GM21737 (cell line): Measurements from ENCODE around the gene ACOX1.
A peak's percentile ranks its signal among the peaks of the same experiment; 100 is the strongest.

ENCODE experiments used
- ATAC-seq: cut with Tn5 transposase; IDR thresholded peaks from one replicate; pipeline ENCODE4 v1.9.1; 2021; ENCODE audit warnings: mild to moderate bottlenecking, moderate library complexity; ENCODE audit not compliant: unreplicated experiment

Gene ACOX1

DNA sequence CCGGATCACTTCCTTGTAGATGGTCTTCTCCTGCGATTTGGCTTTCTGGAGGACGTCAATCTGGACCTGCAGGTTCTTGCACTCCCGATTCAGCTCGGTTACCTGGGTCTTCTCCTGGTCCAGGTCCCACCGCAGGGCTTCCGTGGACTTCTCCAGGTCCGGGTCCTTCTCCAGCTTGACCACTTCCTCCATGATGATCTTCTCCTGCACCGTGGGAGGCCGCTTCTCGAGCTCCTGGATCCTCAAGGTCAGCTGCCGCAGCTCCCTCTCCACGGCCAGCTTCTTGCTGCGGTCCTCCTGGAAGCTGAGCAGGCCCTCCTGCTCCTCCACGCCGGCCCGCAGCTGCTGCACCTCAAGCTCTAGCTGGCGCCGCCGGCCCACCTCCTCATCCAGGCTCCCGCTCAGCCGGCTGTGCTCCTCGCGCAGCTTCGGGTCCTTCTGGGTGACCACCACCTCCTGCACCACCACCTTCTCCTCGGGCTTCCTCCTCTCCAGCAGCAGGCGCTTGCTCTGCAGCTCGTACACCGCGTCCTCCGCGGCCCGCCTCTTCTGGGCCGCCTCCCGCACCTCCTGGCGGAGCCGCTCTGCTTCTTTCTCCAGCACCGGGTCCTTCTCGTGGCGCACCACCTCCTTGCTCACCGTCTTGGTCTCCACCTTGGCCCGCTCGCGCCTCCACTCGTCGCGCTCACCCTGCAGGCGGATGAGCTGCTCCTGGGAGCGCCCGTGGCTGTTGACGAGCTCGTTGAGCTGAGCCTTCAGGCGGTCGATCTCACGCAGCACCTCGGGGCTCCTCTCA lies 29.9 kb upstream of the ACOX1 start:
- no peak for ATAC-seq

GRCh38 chr17:76008208-76008607 lies 29.2 kb upstream of the ACOX1 start:
- ATAC-seq, result no peak

DNA sequence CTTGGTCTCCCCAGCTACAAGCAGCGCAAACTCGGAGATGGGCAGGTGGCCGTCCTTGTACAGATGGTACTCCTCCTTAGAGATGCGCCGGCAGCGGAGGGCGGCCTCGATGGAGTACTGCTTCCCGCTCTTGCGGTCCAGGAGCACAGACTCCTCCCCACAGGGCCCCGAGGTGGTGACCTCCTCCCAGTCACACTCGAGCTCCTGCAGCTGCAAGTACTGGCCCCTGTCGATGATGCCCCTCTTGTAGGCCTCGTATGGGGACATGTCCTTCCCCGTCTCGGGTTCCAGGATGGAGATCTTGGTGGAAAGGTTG lies 28.8 kb upstream of the ACOX1 start:
- ATAC-seq, result no peak

DNA sequence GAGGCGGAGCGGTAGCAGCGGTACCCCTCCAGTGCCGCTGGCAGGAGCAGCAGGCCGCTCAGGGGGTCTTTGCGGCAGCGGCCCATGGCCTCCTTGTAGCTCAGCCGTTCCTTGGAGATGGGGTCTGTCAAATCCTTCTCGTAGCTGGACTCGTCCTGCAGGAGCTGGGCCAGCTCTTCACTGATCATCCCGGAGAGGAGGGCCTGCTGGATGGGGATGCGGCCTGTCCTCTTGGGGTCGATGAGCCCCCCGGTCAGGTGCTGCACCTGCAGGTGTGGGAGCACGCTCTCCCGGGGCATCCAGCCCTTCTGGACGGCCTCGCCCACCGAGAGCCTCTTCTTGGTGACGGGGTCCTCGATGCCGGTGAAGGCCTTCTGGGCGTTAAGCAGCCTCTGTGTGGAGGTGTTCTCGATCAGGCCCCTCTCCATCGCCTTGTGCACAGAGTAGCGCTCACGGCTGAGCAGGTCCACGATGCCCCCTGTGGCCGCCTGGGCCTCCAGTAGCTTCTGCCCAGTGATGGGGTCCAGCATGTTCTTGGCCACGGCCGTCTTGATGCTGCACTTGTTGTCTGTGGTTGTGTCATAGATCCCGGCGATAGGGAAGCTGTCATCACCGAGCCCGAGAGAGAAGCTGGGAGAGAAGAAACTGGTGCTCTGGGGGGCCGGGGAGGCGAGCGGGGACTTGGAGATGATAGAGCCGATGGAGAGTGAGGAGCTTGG lies 28.3 kb upstream of the ACOX1 start:
- no peak for ATAC-seq

DNA sequence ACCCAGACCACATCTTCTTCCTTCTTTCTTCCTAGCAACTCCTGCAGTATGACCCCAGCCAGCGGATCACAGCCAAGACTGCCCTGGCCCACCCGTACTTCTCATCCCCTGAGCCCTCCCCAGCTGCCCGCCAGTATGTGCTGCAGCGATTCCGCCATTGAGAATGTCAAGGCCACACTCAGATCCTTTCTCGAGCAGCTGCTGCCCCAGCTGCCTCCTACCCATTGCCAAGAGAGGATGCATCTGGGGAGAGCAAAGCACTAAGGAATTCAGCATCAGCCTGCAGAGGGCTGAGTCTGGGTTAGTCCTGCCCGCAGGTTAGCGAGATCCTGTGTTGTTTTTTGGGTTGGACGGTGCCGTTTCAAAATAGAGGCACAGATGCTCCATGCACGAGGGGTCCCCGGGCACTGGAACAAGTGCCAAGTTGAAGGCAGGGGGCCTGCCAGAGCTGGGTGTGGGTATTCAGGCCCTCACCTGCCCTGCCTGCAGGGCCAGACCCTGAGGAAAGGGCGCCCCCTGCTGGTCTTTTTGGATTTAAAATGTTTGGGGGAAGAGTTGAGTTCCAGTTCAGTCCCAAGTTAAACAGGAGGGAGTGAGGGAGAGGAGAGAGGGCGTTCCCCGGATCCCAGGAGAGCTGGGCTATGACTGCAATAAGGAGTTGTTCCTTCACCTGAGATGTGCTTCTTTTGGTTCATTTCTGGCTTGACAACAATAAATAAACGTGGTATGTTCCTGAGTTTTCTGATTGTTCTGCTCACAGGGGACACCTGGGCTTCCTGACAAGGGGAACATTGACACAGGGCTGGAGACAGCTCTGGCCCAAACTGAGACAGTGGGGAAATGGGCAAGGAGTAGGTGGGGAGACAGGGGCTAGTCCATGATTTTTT lies 26.5 kb upstream of the ACOX1 start:
- ATAC-seq, result no peak

GRCh38 chr17:76004750-76005262 lies 25.8 kb upstream of the ACOX1 start:
- ATAC-seq, result no peak

DNA sequence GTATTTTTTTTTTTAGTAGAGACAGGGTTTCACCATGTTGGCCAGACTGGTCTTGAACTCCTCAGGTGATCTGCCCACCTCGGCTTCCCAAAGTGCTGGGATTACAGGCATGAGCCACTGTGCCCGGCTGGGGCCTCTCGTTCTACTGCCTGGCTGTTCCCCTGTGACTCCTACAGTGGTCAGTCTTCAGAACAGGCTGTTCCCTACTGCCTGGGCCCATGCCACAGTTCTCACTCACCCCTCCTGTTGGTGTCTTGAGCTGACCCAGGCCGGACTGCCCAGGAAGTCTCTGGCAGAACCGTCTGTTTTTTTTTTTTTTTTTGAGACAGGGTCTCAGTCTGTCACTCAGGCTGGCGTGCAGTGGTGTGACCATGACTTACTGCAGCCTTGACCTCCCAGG lies 24.9 kb upstream of the ACOX1 start:
- ATAC-seq, result no peak

GRCh38 chr17:76002100-76002499 lies 23.1 kb upstream of the ACOX1 start:
- no peak for ATAC-seq

DNA sequence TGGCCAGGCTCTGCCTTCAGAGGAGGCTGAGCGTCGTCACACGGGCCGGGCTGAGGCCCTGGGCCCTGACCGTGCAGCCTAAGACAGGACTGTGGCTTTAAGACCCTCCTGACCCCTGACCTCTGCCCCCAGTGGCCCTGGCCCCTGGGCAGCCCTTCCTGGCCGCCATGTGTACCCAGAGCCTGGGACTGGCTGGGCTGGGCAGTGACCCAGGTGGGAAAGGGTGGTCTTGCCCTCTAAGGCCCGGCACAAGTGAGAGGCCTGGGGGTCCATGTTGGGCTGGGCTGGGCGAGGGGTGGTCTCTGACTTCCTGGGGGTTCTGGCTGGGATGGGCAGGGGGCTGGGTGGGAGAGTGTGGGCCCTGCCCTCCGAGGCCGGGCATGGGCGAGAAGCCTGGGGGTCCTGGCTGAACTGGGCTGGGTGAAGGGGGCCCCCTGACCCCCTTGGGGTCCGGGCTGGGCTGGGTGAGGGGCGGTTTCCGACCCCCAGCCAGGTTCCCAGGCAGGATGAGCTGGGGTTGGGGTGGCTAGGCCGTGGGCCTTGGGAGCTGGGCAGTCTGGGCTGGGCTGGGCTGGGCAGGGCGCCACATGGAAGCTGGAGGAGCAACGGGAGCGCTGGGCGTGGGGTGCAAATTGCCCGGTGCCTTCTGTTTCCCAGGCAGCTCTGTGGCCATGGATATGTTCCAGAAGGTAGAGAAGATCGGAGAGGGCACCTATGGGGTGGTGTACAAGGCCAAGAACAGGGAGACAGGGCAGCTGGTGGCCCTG lies 22.0 kb upstream of the ACOX1 start, which contains the start of gene CDK3:
Gene CDK3, plus strand, starts transcription at position 101 of the 767 bp plus-strand sequence. Its CDS starts 571 bp downstream, at position 672.
- ATAC-seq, result no peak

DNA sequence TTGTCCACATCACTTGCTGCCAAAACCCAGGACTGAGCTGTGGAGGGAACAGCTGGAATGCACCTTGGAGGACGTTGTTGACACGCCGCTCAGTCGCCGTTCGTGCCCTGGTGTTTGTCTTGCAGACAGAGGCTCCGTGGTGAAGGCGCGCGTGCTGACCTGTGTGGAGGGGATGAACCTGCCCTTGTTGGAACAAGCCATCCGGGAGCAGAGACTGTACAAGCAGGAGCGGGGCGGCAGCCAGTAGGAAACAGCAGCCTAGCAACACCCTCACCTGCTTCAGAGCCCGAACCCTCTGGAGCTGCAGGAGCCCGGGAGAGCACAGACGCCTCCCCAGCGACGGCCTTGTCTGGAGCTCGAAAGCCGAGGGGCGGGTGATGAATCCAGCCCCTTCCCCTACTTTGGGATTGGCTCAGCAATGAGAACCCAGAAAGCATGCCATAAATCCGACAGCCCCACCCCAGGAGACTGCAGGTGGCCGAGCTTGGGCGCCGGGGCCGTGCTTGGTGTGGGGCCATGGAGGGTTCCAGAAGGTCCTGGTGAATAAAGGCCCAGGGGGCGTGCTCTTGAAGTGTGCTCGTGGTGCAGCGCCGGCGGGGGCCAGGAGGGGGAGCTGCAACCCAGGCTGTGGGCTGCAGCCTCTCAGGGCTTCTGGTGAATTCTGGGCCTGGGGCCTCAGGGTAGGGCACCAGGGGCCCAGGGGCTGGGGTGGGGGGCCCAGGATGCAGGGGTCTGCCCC lies 21.2 kb upstream of the ACOX1 start:
- ATAC-seq, result no peak

GRCh38 chr17:75998327-75998795 lies 19.4 kb upstream of the ACOX1 start:
- ATAC-seq, result no peak

DNA sequence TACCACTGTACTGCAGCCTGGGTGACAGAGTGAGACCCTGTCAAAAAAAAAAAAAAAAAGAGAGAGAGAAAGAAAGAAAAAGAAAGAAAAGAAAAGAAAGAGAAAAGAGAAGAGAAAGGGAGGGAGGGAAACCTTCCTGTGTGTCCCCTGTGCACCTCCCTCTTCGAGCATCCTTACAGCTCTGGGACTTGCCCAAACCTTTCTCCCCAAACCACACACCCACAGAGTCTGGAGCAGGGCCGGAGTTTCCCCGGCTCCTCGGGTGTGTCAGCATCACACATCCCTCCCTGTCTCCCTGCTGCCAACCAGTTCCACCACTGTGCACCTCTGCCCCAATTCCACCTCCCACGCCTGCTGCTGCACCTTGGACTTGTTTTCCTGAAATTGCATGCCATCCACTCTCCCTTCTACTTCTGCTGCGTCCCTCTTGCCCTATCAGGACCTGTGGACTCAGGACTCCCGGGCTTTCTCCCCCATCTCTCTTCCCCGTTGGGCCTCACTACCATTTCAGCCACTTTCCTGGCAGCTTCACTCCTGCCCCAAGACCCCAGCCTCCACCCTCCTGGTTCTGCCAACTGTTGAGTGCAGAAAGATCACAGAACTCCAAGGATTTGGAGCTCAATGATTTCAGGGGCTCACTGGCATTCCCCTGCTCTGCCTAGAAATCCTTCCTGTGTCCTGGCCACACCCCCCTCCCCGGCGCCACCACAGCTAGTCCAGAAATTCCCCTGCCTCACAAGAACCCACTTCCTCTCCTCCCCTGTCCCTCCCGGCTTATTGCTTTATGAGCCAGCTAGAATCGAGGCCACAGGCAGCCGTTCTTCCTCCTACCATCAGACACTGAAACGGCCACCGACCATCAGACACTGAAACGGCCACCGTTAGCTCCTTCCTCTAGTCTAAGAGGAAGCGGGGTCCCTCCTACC lies 18.0 kb upstream of the ACOX1 start:
- peak; percentile 54 for ATAC-seq

DNA sequence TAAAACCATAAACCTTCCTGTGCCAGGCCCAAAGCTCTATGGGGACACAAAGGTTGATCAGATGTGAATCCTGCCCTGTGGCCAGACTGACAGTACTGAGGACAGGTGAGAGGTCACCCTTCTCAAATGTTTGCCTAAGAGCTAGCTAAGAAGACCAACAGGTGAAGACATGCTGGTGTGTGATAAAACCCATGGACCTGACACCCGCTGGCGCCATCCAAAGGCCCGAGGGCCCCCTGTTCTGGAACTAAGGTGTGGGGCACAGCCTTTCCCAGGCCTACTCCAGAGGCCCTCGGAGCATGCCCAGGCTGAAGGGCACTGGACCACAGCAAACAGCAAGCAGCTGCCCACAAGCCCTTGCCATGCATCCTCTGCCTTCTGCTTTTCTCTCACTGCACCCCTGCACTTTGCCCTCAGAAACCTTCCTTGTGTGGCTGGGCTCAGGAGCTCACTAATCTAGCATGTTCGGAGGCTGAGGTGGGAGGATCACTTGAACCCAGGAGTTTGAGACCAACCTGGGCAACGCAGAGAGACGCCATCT lies 16.5 kb upstream of the ACOX1 start:
- ATAC-seq, result no peak

- ATAC-seq, result no peak
Observed at GRCh38 chr17:75994802-75995370, 15.9 kb upstream of the ACOX1 start.

DNA sequence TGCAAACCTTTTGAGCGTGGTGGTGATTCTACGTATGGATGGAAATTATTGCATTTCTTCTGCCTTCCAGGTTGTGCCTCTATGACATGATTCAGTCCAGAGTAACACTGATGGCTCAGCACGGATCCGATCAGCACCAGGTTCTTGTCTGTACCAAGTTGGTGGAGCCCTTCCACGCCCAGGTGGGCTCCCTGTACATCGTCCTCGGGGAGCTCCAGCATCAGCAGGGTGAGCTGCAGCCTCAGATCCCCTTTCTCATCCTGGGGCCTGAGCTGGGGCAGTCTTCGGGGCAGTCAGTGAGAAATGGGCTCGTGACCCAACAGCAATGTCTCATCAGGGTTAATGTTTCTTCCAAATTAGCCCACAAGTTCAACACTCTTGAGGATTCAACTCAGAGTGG lies 12.4 kb upstream of the ACOX1 start:
- ATAC-seq, result no peak

- no peak for ATAC-seq
Observed at GRCh38 chr17:75987041-75987440, 8.1 kb upstream of the ACOX1 start.

- no peak for ATAC-seq
Observed at GRCh38 chr17:75985986-75986385, 7.0 kb upstream of the ACOX1 start.
